ENCODE data around the gene GRK7. TPM values are rescaled to one million over a fixed set of nuclear protein-coding genes. Genes with fewer than 3 reads are reported as not detected.
A peak's percentile ranks its signal among the peaks of the same experiment; 100 is the strongest.

GRK7 gene
- total and polyA plus RNA-seq, 9 of the 15 experiments (the other 6 are each of a cell fraction or from before 2014, with no cell fraction given), result 0.01 to 0.08 (median 0.04) TPM; not detected in 3

DNA sequence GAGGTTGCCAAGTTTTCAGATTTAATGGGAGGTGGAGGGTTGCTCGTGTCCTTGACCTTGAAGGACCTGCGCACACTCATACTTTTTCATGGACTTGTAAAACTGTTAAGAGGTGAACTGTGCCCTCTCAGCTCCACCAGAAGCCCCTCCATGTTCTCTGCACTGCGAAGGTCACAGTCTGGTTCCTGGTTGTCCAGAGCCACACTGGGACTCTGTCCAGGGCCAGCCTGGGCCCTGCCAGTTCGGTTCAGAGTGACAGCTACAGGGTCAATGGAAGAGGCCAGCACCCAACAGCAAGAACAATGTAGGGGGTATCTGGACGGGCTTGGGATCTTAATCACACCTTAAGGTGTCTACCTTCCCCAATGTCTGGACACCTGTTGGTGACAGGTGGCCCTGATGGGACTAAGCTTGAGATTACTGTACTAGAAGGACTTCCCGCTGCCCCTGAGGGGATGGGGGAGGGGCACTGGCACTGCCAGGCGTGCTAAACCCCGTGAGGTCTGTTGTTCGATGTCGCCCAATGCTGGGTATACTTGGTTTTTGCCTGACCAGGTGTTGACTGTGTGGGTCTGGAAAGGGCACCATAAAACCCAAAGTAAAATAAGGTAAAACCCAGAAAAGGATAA lies 34.7 kb downstream of the GRK7 start:
- no peaks in the 10 kb centered on the region for H3K36me3 ChIP-seq (ENCODE audit: control insufficient read depth, insufficient read depth, low read length)
- ChIA-PET POLR2A (interaction anchor here (0.6 kb wide), 1 partner anchor 17 kb away, joined by 3 read pairs; no protein-coding TSS in a partner anchor), CTCF (ENCODE audit: low intra/inter-chr PET ratio) (no interaction called here)
- no peaks in the 10 kb centered on the region for H3K9me1 ChIP-seq (ENCODE audit: control insufficient read depth, insufficient read depth, low read length)
- no peaks in the 10 kb centered on the region for H4K20me1 ChIP-seq (replicated peaks; ENCODE audit: control insufficient read depth, insufficient read depth, low read length)
- H3K9ac ChIP-seq (ENCODE audit: insufficient read depth in 1 of 2, low read depth in 2 of 2, low read length in 2 of 2), result no peak overlapping the region
- H3K79me2 ChIP-seq (ENCODE audit: control insufficient read depth, insufficient read depth, low read length), result no peaks in the 10 kb centered on the region
- TF ChIP-seq DDX20 (tag; IDR thresholded peaks at IDR 0.05; ENCODE audit: low read depth), result no peak
- TF ChIP-seq NUFIP1 (IDR thresholded peaks at IDR 0.05; ENCODE audit: partially characterized antibody), result no peak
- TF ChIP-seq, protein P1, sequence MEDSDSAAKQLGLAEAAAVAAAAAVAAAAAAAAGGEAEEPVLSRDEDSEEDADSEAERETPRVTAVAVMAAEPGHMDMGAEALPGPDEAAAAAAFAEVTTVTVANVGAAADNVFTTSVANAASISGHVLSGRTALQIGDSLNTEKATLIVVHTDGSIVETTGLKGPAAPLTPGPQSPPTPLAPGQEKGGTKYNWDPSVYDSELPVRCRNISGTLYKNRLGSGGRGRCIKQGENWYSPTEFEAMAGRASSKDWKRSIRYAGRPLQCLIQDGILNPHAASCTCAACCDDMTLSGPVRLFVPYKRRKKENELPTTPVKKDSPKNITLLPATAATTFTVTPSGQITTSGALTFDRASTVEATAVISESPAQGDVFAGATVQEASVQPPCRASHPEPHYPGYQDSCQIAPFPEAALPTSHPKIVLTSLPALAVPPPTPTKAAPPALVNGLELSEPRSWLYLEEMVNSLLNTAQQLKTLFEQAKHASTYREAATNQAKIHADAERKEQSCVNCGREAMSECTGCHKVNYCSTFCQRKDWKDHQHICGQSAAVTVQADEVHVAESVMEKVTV (CRISPR knock-in tag; IDR thresholded peaks at IDR 0.05), result no peak
- no peak for TF ChIP-seq HLTF (IDR thresholded peaks at IDR 0.05)
- TF ChIP-seq ZNF445 (CRISPR knock-in tag; IDR thresholded peaks at IDR 0.05; ENCODE audit: low read depth), result no peak
- no peak for TF ChIP-seq ZNF165 (CRISPR knock-in tag; IDR thresholded peaks at IDR 0.05; ENCODE audit: borderline replicate concordance)
- no peak for TF ChIP-seq GTF2A2 (tag; IDR thresholded peaks at IDR 0.05)
- TF ChIP-seq TAL1 (IDR thresholded peaks at IDR 0.05), result no peak
- TF ChIP-seq ZNF316 (IDR thresholded peaks at IDR 0.05), result no peak
- TF ChIP-seq, protein P2, sequence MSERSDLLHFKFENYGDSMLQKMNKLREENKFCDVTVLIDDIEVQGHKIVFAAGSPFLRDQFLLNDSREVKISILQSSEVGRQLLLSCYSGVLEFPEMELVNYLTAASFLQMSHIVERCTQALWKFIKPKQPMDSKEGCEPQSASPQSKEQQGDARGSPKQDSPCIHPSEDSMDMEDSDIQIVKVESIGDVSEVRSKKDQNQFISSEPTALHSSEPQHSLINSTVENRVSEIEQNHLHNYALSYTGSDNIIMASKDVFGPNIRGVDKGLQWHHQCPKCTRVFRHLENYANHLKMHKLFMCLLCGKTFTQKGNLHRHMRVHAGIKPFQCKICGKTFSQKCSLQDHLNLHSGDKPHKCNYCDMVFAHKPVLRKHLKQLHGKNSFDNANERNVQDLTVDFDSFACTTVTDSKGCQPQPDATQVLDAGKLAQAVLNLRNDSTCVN (CRISPR knock-in tag; IDR thresholded peaks at IDR 0.05), result no peak
- TF ChIP-seq CREBBP (IDR thresholded peaks at IDR 0.05; ENCODE audit: low read depth, low read length), result no peak
- ATAC-seq, result no peak
- H3K4me1 ChIP-seq (replicated peaks in 1 of 2; ENCODE audit: control insufficient read depth in 2 of 2, insufficient read depth in 2 of 2, low read length in 2 of 2), result peaks cover 11 to 20% of the 10 kb centered on the region in 2 experiments; a peak in 4 of 5 replicates
- no peak overlapping the region for H3K27ac ChIP-seq (ENCODE audit: extremely low read depth, low read depth, low read length)
- no peak overlapping the region for H3K4me3 ChIP-seq
- intact Hi-C loops (cut with micrococcal nuclease) (no loop called here), in situ Hi-C loops (cut with MboI) (no loop called here)
- 0 out of 2 replicates have a peak overlapping the region, but pooled peaks have one; percentile 49 for H2AFZ ChIP-seq (ENCODE audit: low read depth, low read length)
- BruUV-seq (replicated peaks), result no TSS peak
- H3K9me3 ChIP-seq (replicated peaks; ENCODE audit: control insufficient read depth, insufficient read depth, low read depth, low read length), result no peaks in the 10 kb centered on the region; the same call in 1 of the 2 replicates
- no peak overlapping the region for H3K4me2 ChIP-seq (ENCODE audit: insufficient read depth, low read length)
- FAIRE-seq, result no peak
- no peak for DNase-seq (ENCODE audit: extremely low read depth in 1 of 4, low spot score in 3 of 4)
- no peaks in the 10 kb centered on the region for H3K27me3 ChIP-seq (ENCODE audit: control insufficient read depth in 2 of 2, insufficient read depth in 2 of 2, low read length in 2 of 2)
- WGBS (ENCODE audit: insufficient coverage, low coverage, missing lambda C conversion rate), result 77% methylated on average over 10 of the region's 10 CpGs

Measured in K562 (cell line).